ENCODE measurements around the gene CCDC57. TPM values are rescaled to one million over a fixed set of nuclear protein-coding genes. Genes with fewer than 3 reads are reported as not detected.

Gene CCDC57
- total and polyA plus RNA-seq, 9 of the 15 experiments (the other 6 are each of a cell fraction or from before 2014, with no cell fraction given), result 0.83 to 36.2 (median 13.6) TPM

DNA sequence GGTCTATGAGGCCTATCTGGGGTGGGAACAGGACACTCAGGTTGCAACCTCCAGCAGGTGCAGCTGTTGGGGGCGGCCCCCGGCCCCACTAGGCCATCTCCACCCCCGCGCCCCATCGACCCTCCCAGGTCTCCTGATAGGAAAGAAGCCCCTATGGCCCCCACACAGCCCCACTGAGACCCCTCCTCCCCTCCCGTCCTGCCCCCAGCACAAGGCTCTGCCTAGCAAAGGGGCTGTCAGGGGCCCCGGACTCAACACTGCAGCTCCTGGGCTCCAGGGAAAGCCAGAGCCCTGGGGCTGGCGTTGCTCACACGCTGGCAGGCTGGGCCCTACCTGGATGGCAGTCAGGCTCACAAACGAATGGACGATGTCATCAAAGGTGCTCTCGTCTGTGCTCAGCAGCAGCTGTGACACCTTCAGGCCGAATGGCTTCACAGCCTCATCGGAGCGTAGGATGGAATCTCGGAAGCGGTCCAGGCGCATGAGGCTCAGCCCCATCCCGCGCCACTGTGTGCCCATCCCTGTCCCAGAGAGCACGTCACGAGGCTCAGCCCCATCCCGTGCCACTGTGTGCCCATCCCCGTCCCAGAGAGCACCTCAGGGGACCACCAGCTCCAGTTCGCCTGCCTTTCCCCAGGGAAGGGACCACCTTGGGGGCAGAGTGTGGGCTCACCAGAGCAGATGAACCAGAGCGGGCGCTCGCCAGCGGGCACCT is 121.9 kb downstream of the CCDC57 start:
- Histone ChIP-seq H2AFZ (ENCODE audit: low read depth, low read length) (no peak overlapping the region), H3K79me2 (ENCODE audit: control insufficient read depth, insufficient read depth, low read length) (peaks cover 50% of the 10 kb centered on the region), H3K27ac (ENCODE audit: extremely low read depth, low read depth, low read length) (no peak overlapping the region), H3K9ac (ENCODE audit: insufficient read depth in 1 of 2, low read depth in 2 of 2, low read length in 2 of 2) (peak overlapping the region in 1 of 2 experiments; percentile 43; a peak in 1 of 4 replicates), H3K27me3 (ENCODE audit: control insufficient read depth in 2 of 2, insufficient read depth in 2 of 2, low read length in 2 of 2) (no peaks in the 10 kb centered on the region), H3K4me2 (ENCODE audit: insufficient read depth, low read length) (no peak overlapping the region), H3K4me1 (replicated peaks in 1 of 2; ENCODE audit: control insufficient read depth in 2 of 2, insufficient read depth in 2 of 2, low read length in 2 of 2) (peaks cover 3 to 63% of the 10 kb centered on the region in 2 experiments; a peak in 4 of 5 replicates), H3K36me3 (ENCODE audit: control insufficient read depth, insufficient read depth, low read length) (peaks cover 96% of the 10 kb centered on the region), H4K20me1 (replicated peaks; ENCODE audit: control insufficient read depth, insufficient read depth, low read length) (peaks cover 27% of the 10 kb centered on the region), H3K4me3 (no peak overlapping the region), H3K9me1 (ENCODE audit: control insufficient read depth, insufficient read depth, low read length) (no peaks in the 10 kb centered on the region), H3K9me3 (replicated peaks; ENCODE audit: control insufficient read depth, insufficient read depth, low read depth, low read length) (no peaks in the 10 kb centered on the region)
- ChIA-PET POLR2A (interaction anchor here (0.7 to 5.9 kb wide), 4 partner anchors 7 to 14 kb away, joined by 3 to 52 read pairs (median 10); partner anchors contain the start of gene FASN), CTCF (ENCODE audit: low intra/inter-chr PET ratio) (no interaction called here)
- in situ Hi-C loops (cut with MboI) (no loop called here), intact Hi-C loops (cut with micrococcal nuclease) (no loop called here)
- FAIRE-seq, result no peak
- ATAC-seq, result no peak
- WGBS (ENCODE audit: insufficient coverage, low coverage, missing lambda C conversion rate), result 95% methylated on average over 25 of the region's 29 CpGs
- DNase-seq (ENCODE audit: extremely low read depth in 1 of 4, low spot score in 3 of 4), result no peak
- BruUV-seq (replicated peaks), result no TSS peak
- TF ChIP-seq PHF21A (IDR thresholded peaks at IDR 0.05; ENCODE audit: borderline replicate concordance, low read depth), result no peak
- TF ChIP-seq FIP1L1 (IDR thresholded peaks at IDR 0.05; ENCODE audit: low read depth, low read length, poor library complexity, severe bottlenecking), result peak; percentile 41
- no peak for TF ChIP-seq SMAD3 (CRISPR knock-in tag; conservative IDR thresholded peaks at IDR 0.05)
- TF ChIP-seq POLR2B (IDR thresholded peaks at IDR 0.05; ENCODE audit: low read depth, partially characterized antibody), result peak; percentile 18
- peak; percentile 44; the same call in 1 of the 2 replicates for TF ChIP-seq ZBTB7A (IDR thresholded peaks at IDR 0.05; ENCODE audit: borderline replicate concordance, control insufficient read depth, low read depth, low read length)
- TF ChIP-seq, protein P1, sequence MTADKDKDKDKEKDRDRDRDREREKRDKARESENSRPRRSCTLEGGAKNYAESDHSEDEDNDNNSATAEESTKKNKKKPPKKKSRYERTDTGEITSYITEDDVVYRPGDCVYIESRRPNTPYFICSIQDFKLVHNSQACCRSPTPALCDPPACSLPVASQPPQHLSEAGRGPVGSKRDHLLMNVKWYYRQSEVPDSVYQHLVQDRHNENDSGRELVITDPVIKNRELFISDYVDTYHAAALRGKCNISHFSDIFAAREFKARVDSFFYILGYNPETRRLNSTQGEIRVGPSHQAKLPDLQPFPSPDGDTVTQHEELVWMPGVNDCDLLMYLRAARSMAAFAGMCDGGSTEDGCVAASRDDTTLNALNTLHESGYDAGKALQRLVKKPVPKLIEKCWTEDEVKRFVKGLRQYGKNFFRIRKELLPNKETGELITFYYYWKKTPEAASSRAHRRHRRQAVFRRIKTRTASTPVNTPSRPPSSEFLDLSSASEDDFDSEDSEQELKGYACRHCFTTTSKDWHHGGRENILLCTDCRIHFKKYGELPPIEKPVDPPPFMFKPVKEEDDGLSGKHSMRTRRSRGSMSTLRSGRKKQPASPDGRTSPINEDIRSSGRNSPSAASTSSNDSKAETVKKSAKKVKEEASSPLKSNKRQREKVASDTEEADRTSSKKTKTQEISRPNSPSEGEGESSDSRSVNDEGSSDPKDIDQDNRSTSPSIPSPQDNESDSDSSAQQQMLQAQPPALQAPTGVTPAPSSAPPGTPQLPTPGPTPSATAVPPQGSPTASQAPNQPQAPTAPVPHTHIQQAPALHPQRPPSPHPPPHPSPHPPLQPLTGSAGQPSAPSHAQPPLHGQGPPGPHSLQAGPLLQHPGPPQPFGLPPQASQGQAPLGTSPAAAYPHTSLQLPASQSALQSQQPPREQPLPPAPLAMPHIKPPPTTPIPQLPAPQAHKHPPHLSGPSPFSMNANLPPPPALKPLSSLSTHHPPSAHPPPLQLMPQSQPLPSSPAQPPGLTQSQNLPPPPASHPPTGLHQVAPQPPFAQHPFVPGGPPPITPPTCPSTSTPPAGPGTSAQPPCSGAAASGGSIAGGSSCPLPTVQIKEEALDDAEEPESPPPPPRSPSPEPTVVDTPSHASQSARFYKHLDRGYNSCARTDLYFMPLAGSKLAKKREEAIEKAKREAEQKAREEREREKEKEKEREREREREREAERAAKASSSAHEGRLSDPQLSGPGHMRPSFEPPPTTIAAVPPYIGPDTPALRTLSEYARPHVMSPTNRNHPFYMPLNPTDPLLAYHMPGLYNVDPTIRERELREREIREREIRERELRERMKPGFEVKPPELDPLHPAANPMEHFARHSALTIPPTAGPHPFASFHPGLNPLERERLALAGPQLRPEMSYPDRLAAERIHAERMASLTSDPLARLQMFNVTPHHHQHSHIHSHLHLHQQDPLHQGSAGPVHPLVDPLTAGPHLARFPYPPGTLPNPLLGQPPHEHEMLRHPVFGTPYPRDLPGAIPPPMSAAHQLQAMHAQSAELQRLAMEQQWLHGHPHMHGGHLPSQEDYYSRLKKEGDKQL (CRISPR knock-in tag; IDR thresholded peaks at IDR 0.05; ENCODE audit: borderline replicate concordance), result no peak
- peak; percentile 5; the same call in 1 of the 2 replicates for TF ChIP-seq POLR2G (IDR thresholded peaks at IDR 0.05; ENCODE audit: low read depth, low read length)
- TF ChIP-seq, protein P2, sequence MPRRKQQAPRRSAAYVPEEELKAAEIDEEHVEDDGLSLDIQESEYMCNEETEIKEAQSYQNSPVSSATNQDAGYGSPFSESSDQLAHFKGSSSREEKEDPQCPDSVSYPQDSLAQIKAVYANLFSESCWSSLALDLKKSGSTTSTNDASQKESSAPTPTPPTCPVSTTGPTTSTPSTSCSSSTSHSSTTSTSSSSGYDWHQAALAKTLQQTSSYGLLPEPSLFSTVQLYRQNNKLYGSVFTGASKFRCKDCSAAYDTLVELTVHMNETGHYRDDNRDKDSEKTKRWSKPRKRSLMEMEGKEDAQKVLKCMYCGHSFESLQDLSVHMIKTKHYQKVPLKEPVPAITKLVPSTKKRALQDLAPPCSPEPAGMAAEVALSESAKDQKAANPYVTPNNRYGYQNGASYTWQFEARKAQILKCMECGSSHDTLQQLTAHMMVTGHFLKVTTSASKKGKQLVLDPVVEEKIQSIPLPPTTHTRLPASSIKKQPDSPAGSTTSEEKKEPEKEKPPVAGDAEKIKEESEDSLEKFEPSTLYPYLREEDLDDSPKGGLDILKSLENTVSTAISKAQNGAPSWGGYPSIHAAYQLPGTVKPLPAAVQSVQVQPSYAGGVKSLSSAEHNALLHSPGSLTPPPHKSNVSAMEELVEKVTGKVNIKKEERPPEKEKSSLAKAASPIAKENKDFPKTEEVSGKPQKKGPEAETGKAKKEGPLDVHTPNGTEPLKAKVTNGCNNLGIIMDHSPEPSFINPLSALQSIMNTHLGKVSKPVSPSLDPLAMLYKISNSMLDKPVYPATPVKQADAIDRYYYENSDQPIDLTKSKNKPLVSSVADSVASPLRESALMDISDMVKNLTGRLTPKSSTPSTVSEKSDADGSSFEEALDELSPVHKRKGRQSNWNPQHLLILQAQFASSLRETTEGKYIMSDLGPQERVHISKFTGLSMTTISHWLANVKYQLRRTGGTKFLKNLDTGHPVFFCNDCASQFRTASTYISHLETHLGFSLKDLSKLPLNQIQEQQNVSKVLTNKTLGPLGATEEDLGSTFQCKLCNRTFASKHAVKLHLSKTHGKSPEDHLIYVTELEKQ (CRISPR knock-in tag; IDR thresholded peaks at IDR 0.05), result no peak
- TF ChIP-seq OTX1 (CRISPR knock-in tag; IDR thresholded peaks at IDR 0.05), result no peak
- TF ChIP-seq PHF20 (IDR thresholded peaks at IDR 0.05; ENCODE audit: partially characterized antibody), result no peak
